Putamen (tissue), 1 donor: ENCODE results near the gene OR6N1.

Experiments
- DNase-seq: peaks from one replicate; pipeline ENCODE4 v3.0.0-alpha.2; 2016; ENCODE audit warnings: low spot score

Gene OR6N1

GRCh38 chr1:158752155-158752712 lies 19.8 kb downstream of the OR6N1 start:
- no peak for DNase-seq

GRCh38 chr1:158735848-158736247 lies 36.1 kb downstream of the OR6N1 start:
- DNase-seq: no peak

- no peak for DNase-seq
These were observed 39.5 kb downstream of the OR6N1 start for GRCh38 chr1:158732524-158732923.

GRCh38 chr1:158731707-158732106 lies 40.3 kb downstream of the OR6N1 start:
- DNase-seq: no peak

- no peak for DNase-seq
These were observed 41.5 kb downstream of the OR6N1 start for GRCh38 chr1:158730453-158730852.

GRCh38 chr1:158728510-158729225 lies 43.3 kb downstream of the OR6N1 start:
- DNase-seq: no peak

GRCh38 chr1:158724442-158724841 lies 47.6 kb downstream of the OR6N1 start:
- no peak for DNase-seq

- DNase-seq: no peak
These were observed 51.4 kb downstream of the OR6N1 start, which contains the start of gene OR6K3 for GRCh38 chr1:158720620-158721019. Gene OR6K3 (minus strand): TSS chr1:158720720. CDS start chr1:158718115, 2,605 bp downstream.

- DNase-seq: no peak
These were observed 52.3 kb downstream of the OR6N1 start for GRCh38 chr1:158719664-158720063.

- no peak for DNase-seq
These were observed 54.7 kb downstream of the OR6N1 start for GRCh38 chr1:158717344-158717743.

GRCh38 chr1:158716335-158716734 lies 55.7 kb downstream of the OR6N1 start:
- DNase-seq: no peak

GRCh38 chr1:158714754-158715153 lies 57.2 kb downstream of the OR6N1 start:
- no peak for DNase-seq
